Thoracic aorta (tissue), 2 donors: ENCODE results near the gene FOXD2. TPM values are rescaled to one million over a fixed set of nuclear protein-coding genes. Genes with fewer than 3 reads are reported as not detected.
A peak's percentile ranks its signal among the peaks of the same experiment; 100 is the strongest.

ENCODE experiments used
- ATAC-seq: fragments of 150-250 bp; one replicate; pipeline ENCODE4 v1.8.0; 2017; ENCODE audit warnings: low read depth; ENCODE audit not compliant: insufficient number of reproducible peaks, low FRiP score
- DNase-seq: peaks from one replicate; pipeline ENCODE4 v3.0.0-alpha.2; 2020; ENCODE audit warnings: low spot score
- H3K27ac ChIP-seq, 2 donors: fragments of 200-600 bp; sonication (generic); 1 replicate in 1 of 2; 2 replicates in 1 of 2; pipeline ENCODE4 v1.5.1; 2016; ENCODE audit warnings: mild to moderate bottlenecking in 2 of 2, moderate library complexity in 2 of 2
- H3K27me3 ChIP-seq: fragments of 200-600 bp; sonication (generic); replicated peaks from 2 replicates; pipeline ENCODE4 v1.6.0; 2016; ENCODE audit warnings: mild to moderate bottlenecking; ENCODE audit not compliant: insufficient read depth
- H3K36me3 ChIP-seq: fragments of 200-600 bp; sonication (generic); one replicate; pipeline ENCODE4 v1.5.1; 2016
- H3K4me1 ChIP-seq, 2 donors: fragments of 200-600 bp; sonication (generic); 1 replicate in 1 of 2; 2 replicates in 1 of 2; pipeline versions ENCODE4 v1.5.1 to v1.6.0; 2016; ENCODE audit warnings: low read depth in 2 of 2, mild to moderate bottlenecking in 1 of 2; ENCODE audit not compliant: control insufficient read depth in 1 of 2
- H3K4me3 ChIP-seq: fragments of 200-600 bp; sonication (generic); 2 replicates; pipeline ENCODE4 v1.5.1; 2016; ENCODE audit warnings: mild to moderate bottlenecking
- H3K9me3 ChIP-seq: fragments of 200-600 bp; sonication (generic); 2 replicates; pipeline ENCODE4 v1.5.1; 2016
- CTCF ChIP-seq: fragments of 200-600 bp; sonication (generic); IDR thresholded peaks from one replicate; pipeline ENCODE4 v1.5.1; 2019; ENCODE audit warnings: antibody characterized with exemption
- total RNA-seq, 2 donors: library from RNA; depleted of rRNA; stranded (reverse); fragments of >200 nt; gene quantifications; one replicate each; pipeline versions ENCODE4 v1.1.0 to v1.2.3, GENCODE V29; 2016

FOXD2 gene
- total RNA-seq, 2 donors from 2014 or later, result 4.9 TPM

GRCh38 chr1:47432071-47433036, 5.5 kb upstream of the FOXD2 start:
- H3K27me3 ChIP-seq, result no peaks in the 10 kb centered on the region

GRCh38 chr1:47433037-47433421, 4.8 kb upstream of the FOXD2 start:
- no peak for TF ChIP-seq CTCF
- H3K27ac ChIP-seq, result no peak overlapping the region
- DNase-seq (no peak), ATAC-seq (no peak)
- H3K4me3 ChIP-seq, result peak overlapping the region; percentile 52
- peaks cover 3% of the 10 kb centered on the region for H3K36me3 ChIP-seq
- H3K4me1 ChIP-seq, result peaks cover 32 to 56% of the 10 kb centered on the region in 2 donors
- no peaks in the 10 kb centered on the region for H3K27me3 ChIP-seq
- H3K9me3 ChIP-seq, result no peaks in the 10 kb centered on the region

More at GRCh38 chr1:47432071-47433036, 5.5 kb upstream of the FOXD2 start:
- H3K4me3 ChIP-seq, result peak overlapping the region; percentile 52
- no peaks in the 10 kb centered on the region for H3K9me3 ChIP-seq
- H3K36me3 ChIP-seq, result peaks cover 3% of the 10 kb centered on the region
- DNase-seq (peak; percentile 31), ATAC-seq (no peak)
- peaks cover 32 to 56% of the 10 kb centered on the region in 2 donors for H3K4me1 ChIP-seq
- no peak overlapping the region for H3K27ac ChIP-seq
- peak; percentile 74 for TF ChIP-seq CTCF

- Histone ChIP-seq H3K4me1 (peaks cover 32 to 56% of the 10 kb centered on the region in 2 donors), H3K27me3 (no peaks in the 10 kb centered on the region), H3K9me3 (no peaks in the 10 kb centered on the region), H3K36me3 (peaks cover 3% of the 10 kb centered on the region), H3K27ac (no peak overlapping the region), H3K4me3 (peak overlapping the region; percentile 52)
- ATAC-seq, result no peak
- no peak for DNase-seq
- TF ChIP-seq CTCF, result no peak
These were observed 4.3 kb upstream of the FOXD2 start for GRCh38 chr1:47433477-47434050.

- Histone ChIP-seq H3K9me3 (no peaks in the 10 kb centered on the region), H3K4me3 (peak overlapping the region; percentile 52), H3K4me1 (peaks cover 35 to 61% of the 10 kb centered on the region in 2 donors), H3K36me3 (peaks cover 3% of the 10 kb centered on the region), H3K27ac (no peak overlapping the region), H3K27me3 (no peaks in the 10 kb centered on the region)
- ATAC-seq, result no peak
- DNase-seq, result no peak
- TF ChIP-seq CTCF, result no peak
These were observed 3.6 kb upstream of the FOXD2 start for GRCh38 chr1:47434051-47434842.
